CD4-positive, alpha-beta T cell treated with Interleukin-17A for 1 hour (primary cell): ENCODE results near the gene AATK.

Source experiments
- DNase-seq: peaks from one replicate; pipeline ENCODE4 v3.0.0-alpha.2; 2020

AATK gene

GRCh38 chr17:81140018-81140417 is 26.0 kb downstream of the AATK start:
- DNase-seq: no peak

- no peak for DNase-seq
Observed at GRCh38 chr17:81139428-81139827, 26.6 kb downstream of the AATK start.

GRCh38 chr17:81138500-81138899 is 27.5 kb downstream of the AATK start:
- DNase-seq: no peak

- no peak for DNase-seq
Observed at GRCh38 chr17:81138083-81138482, 27.9 kb downstream of the AATK start.

- no peak for DNase-seq
Observed at GRCh38 chr17:81137248-81137647, 28.8 kb downstream of the AATK start.

- no peak for DNase-seq
Observed at GRCh38 chr17:81136366-81136765, 29.7 kb downstream of the AATK start.

- no peak for DNase-seq
Observed at GRCh38 chr17:81135505-81136278, 30.3 kb downstream of the AATK start.

GRCh38 chr17:81134064-81134781 is 31.8 kb downstream of the AATK start:
- DNase-seq: no peak

- DNase-seq: no peak
Observed at GRCh38 chr17:81132770-81133723, 33.0 kb downstream of the AATK start.

- DNase-seq: no peak
Observed at GRCh38 chr17:81132197-81132540, 33.9 kb downstream of the AATK start.

- no peak for DNase-seq
Observed at GRCh38 chr17:81131486-81132196, 34.4 kb downstream of the AATK start.

- no peak for DNase-seq
Observed at GRCh38 chr17:81130385-81131361, 35.3 kb downstream of the AATK start.

GRCh38 chr17:81129711-81130367 is 36.2 kb downstream of the AATK start:
- no peak for DNase-seq

GRCh38 chr17:81129289-81129688 is 36.7 kb downstream of the AATK start:
- no peak for DNase-seq

GRCh38 chr17:81128774-81129173 is 37.2 kb downstream of the AATK start:
- DNase-seq: no peak

- no peak for DNase-seq
Observed at GRCh38 chr17:81128338-81128737, 37.7 kb downstream of the AATK start.

- DNase-seq: no peak
Observed at GRCh38 chr17:81127526-81128177, 38.4 kb downstream of the AATK start.

- DNase-seq: no peak
Observed at GRCh38 chr17:81127133-81127455, 38.9 kb downstream of the AATK start.

GRCh38 chr17:81126281-81127132 is 39.5 kb downstream of the AATK start:
- no peak for DNase-seq
